ENCODE results near the gene PDE1C. TPM values are rescaled to one million over a fixed set of nuclear protein-coding genes. Genes with fewer than 3 reads are reported as not detected.

Gene PDE1C
- total and polyA plus RNA-seq, 2 donors (not counting 1 experiment from before 2014, with no cell fraction given), result 0.52 TPM; not detected in 1

DNA sequence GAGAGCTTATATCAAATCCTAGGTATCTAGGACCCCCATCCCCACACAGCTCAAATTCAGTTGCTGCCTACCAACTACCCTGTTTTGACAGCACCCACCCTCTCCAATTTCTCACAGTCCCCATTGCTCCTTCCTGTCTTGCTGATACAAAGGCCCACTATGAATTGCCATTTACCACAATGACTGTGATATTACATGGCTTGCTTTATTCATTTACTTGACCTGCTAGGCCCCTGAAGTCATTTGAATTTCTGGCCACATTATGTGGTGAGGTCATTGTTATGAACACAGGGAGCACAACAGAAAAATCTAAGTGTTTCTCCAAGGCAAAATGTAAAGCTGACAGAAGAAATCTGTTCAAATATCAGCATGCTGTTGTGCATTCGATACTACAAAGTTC is 281.8 kb downstream of the PDE1C start:
- DNase-seq (no peak), ATAC-seq (ENCODE audit: low read depth) (no peak)
- Mint-ChIP-seq H3K4me1 (no peaks in the 10 kb centered on the region), H3K27ac (no peak overlapping the region), H3K27me3 (no peaks in the 10 kb centered on the region), H3K9me3 (ENCODE audit: insufficient read depth) (no peaks in the 10 kb centered on the region), H3K4me3 (no peak overlapping the region)
- ChIA-PET CTCF (no interaction called here), POLR2A (no interaction called here)
- Histone ChIP-seq H3K36me3 (replicated peaks in 1 of 2; ENCODE audit: control extremely low read depth in 1 of 2, control insufficient read depth in 1 of 2, extremely low read depth in 1 of 2, insufficient read depth in 2 of 2, low read length in 1 of 2) (no peaks in the 10 kb centered on the region), H3K4me2 (replicated peaks; ENCODE audit: low read depth, low read length, poor library complexity, severe bottlenecking) (no peak overlapping the region), H4K20me1 (ENCODE audit: control insufficient read depth, insufficient read depth, low read length, poor library complexity, severe bottlenecking) (no peaks in the 10 kb centered on the region), H3K9me3 (ENCODE audit: control extremely low read depth in 1 of 3, control insufficient read depth in 2 of 3, insufficient read depth in 1 of 3, low read length in 2 of 3) (no peaks in the 10 kb centered on the region), H2AFZ (ENCODE audit: insufficient read depth, low read depth, low read length, poor library complexity, severe bottlenecking) (no peak overlapping the region), H3K27ac (ENCODE audit: low read length in 2 of 2) (no peak overlapping the region), H3K4me3 (ENCODE audit: control extremely low read depth in 1 of 5, extremely low read depth in 1 of 5, insufficient read depth in 1 of 5, low read depth in 2 of 5, low read length in 4 of 5) (no peak overlapping the region), H3K27me3 (replicated peaks in 1 of 4; ENCODE audit: control extremely low read depth in 1 of 4, control insufficient read depth in 3 of 4, insufficient read depth in 4 of 4, low read length in 3 of 4) (no peaks in the 10 kb centered on the region), H3K4me1 (ENCODE audit: control insufficient read depth in 2 of 2, insufficient read depth in 2 of 2, low read length in 2 of 2) (no peaks in the 10 kb centered on the region), H3K9ac (ENCODE audit: low read length) (no peak overlapping the region), H3K79me2 (ENCODE audit: control insufficient read depth, insufficient read depth, low read length) (no peaks in the 10 kb centered on the region)
- intact Hi-C loops (cut with micrococcal nuclease), result no loop called here
- no peak for TF ChIP-seq EZH2 (IDR thresholded peaks at IDR 0.05; ENCODE audit: borderline replicate concordance, insufficient read depth, low read depth, low read length, poor library complexity, severe bottlenecking)
- TF ChIP-seq, protein P1, sequence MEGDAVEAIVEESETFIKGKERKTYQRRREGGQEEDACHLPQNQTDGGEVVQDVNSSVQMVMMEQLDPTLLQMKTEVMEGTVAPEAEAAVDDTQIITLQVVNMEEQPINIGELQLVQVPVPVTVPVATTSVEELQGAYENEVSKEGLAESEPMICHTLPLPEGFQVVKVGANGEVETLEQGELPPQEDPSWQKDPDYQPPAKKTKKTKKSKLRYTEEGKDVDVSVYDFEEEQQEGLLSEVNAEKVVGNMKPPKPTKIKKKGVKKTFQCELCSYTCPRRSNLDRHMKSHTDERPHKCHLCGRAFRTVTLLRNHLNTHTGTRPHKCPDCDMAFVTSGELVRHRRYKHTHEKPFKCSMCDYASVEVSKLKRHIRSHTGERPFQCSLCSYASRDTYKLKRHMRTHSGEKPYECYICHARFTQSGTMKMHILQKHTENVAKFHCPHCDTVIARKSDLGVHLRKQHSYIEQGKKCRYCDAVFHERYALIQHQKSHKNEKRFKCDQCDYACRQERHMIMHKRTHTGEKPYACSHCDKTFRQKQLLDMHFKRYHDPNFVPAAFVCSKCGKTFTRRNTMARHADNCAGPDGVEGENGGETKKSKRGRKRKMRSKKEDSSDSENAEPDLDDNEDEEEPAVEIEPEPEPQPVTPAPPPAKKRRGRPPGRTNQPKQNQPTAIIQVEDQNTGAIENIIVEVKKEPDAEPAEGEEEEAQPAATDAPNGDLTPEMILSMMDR (IDR thresholded peaks at IDR 0.05), result no peak
- WGBS (ENCODE audit: insufficient coverage), result 100% methylated on average over 1 of the region's 1 CpG

DNA sequence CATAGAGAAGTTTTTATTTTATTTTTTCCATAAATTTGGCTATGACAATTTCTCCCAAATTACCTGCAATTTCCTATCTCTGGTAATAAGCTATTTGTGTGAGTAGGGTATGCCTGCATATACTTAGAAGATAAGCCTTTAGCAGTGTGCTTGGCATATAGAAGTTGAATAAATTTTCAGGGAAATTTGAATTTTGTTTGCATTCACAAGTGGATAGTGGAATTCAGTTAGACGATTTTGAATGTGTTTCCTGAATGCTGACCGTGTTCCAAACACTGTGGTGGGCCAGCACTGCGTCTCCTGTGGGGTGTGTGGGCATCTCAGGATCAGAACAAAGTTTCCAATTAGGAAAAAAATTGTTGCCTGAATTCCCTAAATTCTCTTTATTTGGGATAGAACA is 283.9 kb downstream of the PDE1C start:
- TF ChIP-seq, protein P1 (IDR thresholded peaks at IDR 0.05), result no peak
- TF ChIP-seq EZH2 (IDR thresholded peaks at IDR 0.05; ENCODE audit: borderline replicate concordance, insufficient read depth, low read depth, low read length, poor library complexity, severe bottlenecking), result no peak
- Histone ChIP-seq H3K36me3 (replicated peaks in 1 of 2; ENCODE audit: control extremely low read depth in 1 of 2, control insufficient read depth in 1 of 2, extremely low read depth in 1 of 2, insufficient read depth in 2 of 2, low read length in 1 of 2) (no peaks in the 10 kb centered on the region), H3K9me3 (ENCODE audit: control extremely low read depth in 1 of 3, control insufficient read depth in 2 of 3, insufficient read depth in 1 of 3, low read length in 2 of 3) (no peaks in the 10 kb centered on the region), H3K27me3 (replicated peaks in 1 of 4; ENCODE audit: control extremely low read depth in 1 of 4, control insufficient read depth in 3 of 4, insufficient read depth in 4 of 4, low read length in 3 of 4) (no peaks in the 10 kb centered on the region), H3K4me2 (replicated peaks; ENCODE audit: low read depth, low read length, poor library complexity, severe bottlenecking) (no peak overlapping the region), H3K79me2 (ENCODE audit: control insufficient read depth, insufficient read depth, low read length) (no peaks in the 10 kb centered on the region), H3K4me1 (ENCODE audit: control insufficient read depth in 2 of 2, insufficient read depth in 2 of 2, low read length in 2 of 2) (no peaks in the 10 kb centered on the region), H3K27ac (ENCODE audit: low read length in 2 of 2) (no peak overlapping the region), H2AFZ (ENCODE audit: insufficient read depth, low read depth, low read length, poor library complexity, severe bottlenecking) (no peak overlapping the region), H3K4me3 (ENCODE audit: control extremely low read depth in 1 of 5, extremely low read depth in 1 of 5, insufficient read depth in 1 of 5, low read depth in 2 of 5, low read length in 4 of 5) (no peak overlapping the region), H3K9ac (ENCODE audit: low read length) (no peak overlapping the region), H4K20me1 (ENCODE audit: control insufficient read depth, insufficient read depth, low read length, poor library complexity, severe bottlenecking) (no peaks in the 10 kb centered on the region)
- DNase-seq (no peak), ATAC-seq (ENCODE audit: low read depth) (no peak)
- CTCF ChIA-PET, result no interaction called here
- intact Hi-C loops (cut with micrococcal nuclease), result no loop called here
- POLR2A ChIA-PET, result no interaction called here
- H3K4me1 Mint-ChIP-seq, result no peaks in the 10 kb centered on the region
- no peaks in the 10 kb centered on the region for H3K27me3 Mint-ChIP-seq
- WGBS (ENCODE audit: insufficient coverage), result no CpG with 5 or more reads among the region's 3 CpGs
- H3K27ac Mint-ChIP-seq, result no peak overlapping the region
- no peaks in the 10 kb centered on the region for H3K9me3 Mint-ChIP-seq (ENCODE audit: insufficient read depth)
- H3K4me3 Mint-ChIP-seq, result no peak overlapping the region
